Measurements from ENCODE around the gene MAP1A. TPM values are rescaled to one million over a fixed set of nuclear protein-coding genes. Genes with fewer than 3 reads are reported as not detected.

Gene MAP1A
- total and polyA plus RNA-seq, 2 of the 13 experiments (the other 11 are each of a cell fraction or from before 2014, with no cell fraction given) = 0.01 to 0.07 TPM

GRCh38 chr15:43511012-43511885, 6.2 kb upstream of the MAP1A start (continued):
- TF ChIP-seq ZNF281 (CRISPR knock-in tag; IDR thresholded peaks at IDR 0.05; ENCODE audit: borderline replicate concordance) (no peak), JUND (CRISPR knock-in tag; IDR thresholded peaks at IDR 0.05) (no peak), KLF11 (CRISPR knock-in tag; IDR thresholded peaks at IDR 0.05) (no peak), ZNF253 (CRISPR knock-in tag; IDR thresholded peaks at IDR 0.05; ENCODE audit: borderline replicate concordance) (no peak), MAZ (IDR thresholded peaks at IDR 0.05; ENCODE audit: borderline replicate concordance, low read depth, low read length) (peak; percentile 52; the same call in 1 of the 2 replicates), MAZ (CRISPR knock-in tag; IDR thresholded peaks at IDR 0.05; ENCODE audit: low read depth) (no peak), SPEN (CRISPR knock-in tag; IDR thresholded peaks at IDR 0.05; ENCODE audit: low read depth) (no peak), ZSCAN5A (CRISPR knock-in tag; IDR thresholded peaks at IDR 0.05; ENCODE audit: borderline replicate concordance) (no peak), ZFP91 (CRISPR knock-in tag; IDR thresholded peaks at IDR 0.05; ENCODE audit: borderline replicate concordance) (peak; percentile 48; the same call in 1 of the 2 replicates), RARG (CRISPR knock-in tag; IDR thresholded peaks at IDR 0.05; ENCODE audit: low read depth) (no peak), MTA3 (CRISPR knock-in tag; IDR thresholded peaks at IDR 0.05) (no peak), ZNF7 (CRISPR knock-in tag; IDR thresholded peaks at IDR 0.05) (no peak), RBM39 (IDR thresholded peaks at IDR 0.05; ENCODE audit: low read depth, low read length, poor library complexity, severe bottlenecking) (no peak), HNF1B (CRISPR knock-in tag; IDR thresholded peaks at IDR 0.05) (no peak), ZNF883 (CRISPR knock-in tag; IDR thresholded peaks at IDR 0.05; ENCODE audit: not compliant biosample characterization) (no peak), MTF2 (CRISPR knock-in tag; IDR thresholded peaks at IDR 0.05; ENCODE audit: borderline replicate concordance) (no peak), KLF16 (CRISPR knock-in tag; IDR thresholded peaks at IDR 0.05) (no peak), IKZF4 (CRISPR knock-in tag; IDR thresholded peaks at IDR 0.05; ENCODE audit: borderline replicate concordance, low read depth, not compliant biosample characterization) (no peak), RELA (CRISPR knock-in tag; IDR thresholded peaks at IDR 0.05) (no peak), SP140L (CRISPR knock-in tag; IDR thresholded peaks at IDR 0.05; ENCODE audit: borderline replicate concordance) (no peak)

Measured in HepG2 (cell line).